Endothelial cell of umbilical vein (primary cell): ENCODE measurements around the gene SECTM1. TPM values are rescaled to one million over a fixed set of nuclear protein-coding genes. Genes with fewer than 3 reads are reported as not detected.

Experiments
- BruUV-seq: library from RNA; stranded (reverse); fragments of 400-500 nt; replicated peaks from 2 replicates; lab custom pipeline; 2021; lab: Mats Ljungman, UMichigan
- CTCF ChIA-PET: fragments of 300-600, 350-600 bp; sonication (Branson Sonifier 250); formaldehyde crosslinking; loops from one replicate; lab custom pipeline; 2021; ENCODE audit warnings: antibody characterized with exemption, inconsistent platforms; lab: Charles Lee
- POLR2A ChIA-PET: fragments of 300-600, 350-600 bp; sonication (Branson Sonifier 250); formaldehyde crosslinking; loops from one replicate; lab custom pipeline; 2021; ENCODE audit warnings: antibody characterized with exemption, inconsistent platforms; lab: Charles Lee
- DNase-seq: peaks from one replicate; pipeline ENCODE4 v3.0.0-alpha.2; 2011; ENCODE audit warnings: low read depth, low spot score
- FAIRE-seq: peaks from 2 replicates; lab custom pipeline; 2011; peaks lifted over from hg19 to GRCh38; lab: Jason Lieb, UNC
- H2AFZ ChIP-seq: 2 replicates; pipeline ENCODE4 v1.6.0; 2012; ENCODE audit warnings: low read depth, low read length, control low read depth, inconsistent platforms
- H3K27ac ChIP-seq: 2 replicates; pipeline ENCODE4 v1.5.1; 2011; ENCODE audit warnings: low read depth, mild to moderate bottlenecking, control low read depth, low read length, moderate library complexity; ENCODE audit not compliant: insufficient read depth
- H3K27me3 ChIP-seq, 2 experiments: 2 replicates each; pipeline versions ENCODE4 v1.6.0 to v1.6.1; 2011; ENCODE audit warnings: low read length in 2 of 2, mixed read lengths in 1 of 2; ENCODE audit not compliant: control insufficient read depth in 2 of 2, insufficient read depth in 2 of 2
- H3K36me3 ChIP-seq, 2 experiments: 2 replicates in 1 of 2; 3 replicates in 1 of 2; pipeline ENCODE4 v1.5.1; 2011; ENCODE audit warnings: low read length in 2 of 2, mild to moderate bottlenecking in 1 of 2, moderate library complexity in 1 of 2; ENCODE audit not compliant: control insufficient read depth in 2 of 2, insufficient read depth in 2 of 2; ENCODE audit errors: extremely low read depth in 1 of 2
- H3K4me1 ChIP-seq: 3 replicates; pipeline ENCODE4 v1.5.1; 2011; ENCODE audit warnings: mild to moderate bottlenecking, low read length; ENCODE audit not compliant: control insufficient read depth, insufficient read depth; ENCODE audit errors: extremely low read depth
- H3K4me2 ChIP-seq: 2 replicates; pipeline ENCODE4 v1.6.1; 2011; ENCODE audit warnings: low read length, control low read depth, mixed read lengths; ENCODE audit not compliant: insufficient read depth
- H3K4me3 ChIP-seq, 3 experiments: fragments of 200-600 bp in 1 of 3; sonication (generic), shearing (Covaris generic) in 1 of 3; replicated peaks in 1 of 3; 2 replicates each; pipeline ENCODE4 v1.5.1; 2011 to 2016; ENCODE audit warnings: control low read depth in 3 of 3, low read length in 3 of 3, mild to moderate bottlenecking in 2 of 3, inconsistent platforms in 1 of 3, low read depth in 1 of 3, moderate library complexity in 1 of 3; ENCODE audit not compliant: insufficient read depth in 1 of 3
- H3K79me2 ChIP-seq: 2 replicates; pipeline ENCODE4 v1.6.0; 2012; ENCODE audit warnings: low read length, inconsistent platforms; ENCODE audit not compliant: control insufficient read depth, insufficient read depth
- H3K9ac ChIP-seq: replicated peaks from 2 replicates; pipeline ENCODE3; 2011; ENCODE audit warnings: low read length, control low read depth; ENCODE audit not compliant: insufficient read depth; ENCODE audit errors: extremely low read depth
- H3K9me1 ChIP-seq: replicated peaks from 3 replicates; pipeline ENCODE4 v1.6.0; 2011; ENCODE audit warnings: mild to moderate bottlenecking, low read length; ENCODE audit not compliant: control insufficient read depth, insufficient read depth; ENCODE audit errors: extremely low read depth
- H3K9me3 ChIP-seq: replicated peaks from 2 replicates; pipeline ENCODE4 v1.5.1; 2012; ENCODE audit warnings: low read length, inconsistent platforms; ENCODE audit not compliant: control insufficient read depth, insufficient read depth
- H4K20me1 ChIP-seq: replicated peaks from 2 replicates; pipeline ENCODE3; 2011; ENCODE audit warnings: mild to moderate bottlenecking, low read length; ENCODE audit not compliant: control insufficient read depth, insufficient read depth; ENCODE audit errors: extremely low read depth
- CTCF ChIP-seq, 2 donors: IDR thresholded peaks; 1 replicate in 1 of 2; 2 replicates in 1 of 2; pipeline ENCODE4 v1.5.1; 2011; ENCODE audit warnings: low read length in 2 of 2, mild to moderate bottlenecking in 2 of 2, moderate library complexity in 2 of 2, control low read depth in 1 of 2, inconsistent platforms in 1 of 2, low read depth in 1 of 2; ENCODE audit not compliant: insufficient read depth in 1 of 2; ENCODE audit errors: extremely low read depth in 1 of 2
- EZH2 ChIP-seq: IDR thresholded peaks from 2 replicates; pipeline ENCODE4 v1.6.1; 2012; ENCODE audit warnings: borderline replicate concordance, low read depth, mild to moderate bottlenecking, moderate library complexity, low read length, inconsistent platforms; ENCODE audit not compliant: severe bottlenecking
- FOS ChIP-seq: IDR thresholded peaks from 2 replicates; pipeline ENCODE4 v1.6.1; 2011; ENCODE audit warnings: mild to moderate bottlenecking, low read length, moderate library complexity, borderline replicate concordance; ENCODE audit not compliant: insufficient read depth
- MAX ChIP-seq: IDR thresholded peaks from 2 replicates; pipeline ENCODE4 v1.6.1; 2011; ENCODE audit not compliant: insufficient read depth, insufficient read length
- MYC ChIP-seq: IDR thresholded peaks from one replicate; pipeline ENCODE4 v1.6.1; 2011; ENCODE audit warnings: mild to moderate bottlenecking, low read depth, low read length
- POLR2A ChIP-seq: IDR thresholded peaks from 2 replicates; pipeline ENCODE4 v1.6.1; 2012; ENCODE audit warnings: low read depth, mild to moderate bottlenecking, control low read depth, low read length
- dilution Hi-C: fragments of 300-500 bp; cut with MboI; formaldehyde crosslinking; loops from one replicate; pipeline ENCODE4 v1.15.0; 2019; ENCODE audit warnings: low sequenced_read_pairs; ENCODE audit not compliant: extremely low pct_ligation_motif_present
- intact Hi-C: fragments of 100-400 bp; cut with micrococcal nuclease; formaldehyde crosslinking; loops from one replicate; pipeline ENCODE4 v1.10.0; 2022
- polyA plus RNA-seq, 4 experiments: library from polyadenylated mRNA; depleted of rRNA in 3 of 4; stranded (reverse) in 3 of 4; unstranded in 1 of 4; fragments of >200 nt; gene quantifications; 2 replicates each; pipeline versions ENCODE4 v1.2.1 to v1.2.3, GENCODE V29; 2011 to 2012; ENCODE audit warnings: missing spikeins in 1 of 4
- total RNA-seq: library from RNA; stranded (reverse); gene quantifications from 2 replicates; pipeline ENCODE4 v1.2.3, GENCODE V29; 2021

The SECTM1 gene
- total and polyA plus RNA-seq, 2 donors (not counting 3 experiments of a cell fraction or from before 2014, with no cell fraction given) = 1.9 to 2.3 TPM

GRCh38 chr17:82356845-82357355 lies 23.3 kb upstream of the SECTM1 start:
- no peak overlapping the region for H3K4me2 ChIP-seq
- H3K9me1 ChIP-seq = no peaks in the 10 kb centered on the region
- no peak overlapping the region for H3K27ac ChIP-seq
- no peaks in the 10 kb centered on the region for H3K79me2 ChIP-seq
- no TSS peak for BruUV-seq
- H3K4me1 ChIP-seq = peaks cover 2% of the 10 kb centered on the region
- no peaks in the 10 kb centered on the region for H4K20me1 ChIP-seq
- dilution Hi-C loops = no loop called here
- no peak overlapping the region for H2AFZ ChIP-seq
- FAIRE-seq (no peak), DNase-seq (no peak)
- no peaks in the 10 kb centered on the region for H3K36me3 ChIP-seq
- no peaks in the 10 kb centered on the region for H3K9me3 ChIP-seq
- POLR2A ChIA-PET = no interaction called here
- TF ChIP-seq MAX = no peak
- no peak for TF ChIP-seq POLR2A
- TF ChIP-seq EZH2 = no peak
- TF ChIP-seq MYC = no peak
- TF ChIP-seq FOS = no peak
- TF ChIP-seq CTCF (IDR thresholded peaks at IDR 0.05; ENCODE audit: extremely low read depth in 1 of 2, insufficient read depth in 1 of 2, low read depth in 1 of 2, low read length in 2 of 2) = no peak
- no peaks in the 10 kb centered on the region for H3K27me3 ChIP-seq
- no peak overlapping the region for H3K4me3 ChIP-seq
- no peak overlapping the region for H3K9ac ChIP-seq
- intact Hi-C loops = no loop called here
- CTCF ChIA-PET = interaction anchor here (0.5 to 1.6 kb wide), 4 partner anchors 11 to 141 kb away, joined by 3 to 6 read pairs (median 4); no protein-coding TSS in a partner anchor
